ENCODE results near the gene SMIM1. TPM values are rescaled to one million over a fixed set of nuclear protein-coding genes. Genes with fewer than 3 reads are reported as not detected.

SMIM1 gene
- total and polyA plus RNA-seq, 9 of the 15 experiments (the other 6 are each of a cell fraction or from before 2014, with no cell fraction given) = 2.3 to 125 (median 24.3) TPM

GRCh38 chr1:3746389-3746829 lies 26.1 kb upstream of the SMIM1 start:
- peak in 1 of 4 experiments; percentile 44 for DNase-seq (ENCODE audit: extremely low read depth in 1 of 4, low spot score in 3 of 4)
- no TSS peak for BruUV-seq (replicated peaks)
- Histone ChIP-seq H3K9me1 (ENCODE audit: control insufficient read depth, insufficient read depth, low read length) (peaks cover 9% of the 10 kb centered on the region), H3K9ac (ENCODE audit: insufficient read depth in 1 of 2, low read depth in 2 of 2, low read length in 2 of 2) (peak overlapping the region; percentile 69 to 95), H4K20me1 (replicated peaks; ENCODE audit: control insufficient read depth, insufficient read depth, low read length) (peaks cover 16% of the 10 kb centered on the region; the same call in 1 of the 2 replicates), H3K9me3 (replicated peaks; ENCODE audit: control insufficient read depth, insufficient read depth, low read depth, low read length) (no peaks in the 10 kb centered on the region), H3K4me2 (ENCODE audit: insufficient read depth, low read length) (peak overlapping the region; percentile 87), H3K79me2 (ENCODE audit: control insufficient read depth, insufficient read depth, low read length) (peaks cover 29% of the 10 kb centered on the region), H3K27ac (ENCODE audit: extremely low read depth, low read depth, low read length) (peak overlapping the region; percentile 47), H3K27me3 (ENCODE audit: control insufficient read depth in 2 of 2, insufficient read depth in 2 of 2, low read length in 2 of 2) (no peaks in the 10 kb centered on the region), H2AFZ (ENCODE audit: low read depth, low read length) (peak overlapping the region; percentile 51), H3K36me3 (ENCODE audit: control insufficient read depth, insufficient read depth, low read length) (peaks cover 37% of the 10 kb centered on the region; the same call in 2 of the 3 replicates), H3K4me1 (replicated peaks in 1 of 2; ENCODE audit: control insufficient read depth in 2 of 2, insufficient read depth in 2 of 2, low read length in 2 of 2) (peaks cover 35 to 61% of the 10 kb centered on the region in 2 experiments), H3K4me3 (peak overlapping the region; percentile 72)
- intact Hi-C loops (cut with micrococcal nuclease) (loop anchor here (2.0 kb wide), 1 partner anchor 28 kb away; no protein-coding TSS in a partner anchor), in situ Hi-C loops (cut with MboI) (no loop called here)
- peak; percentile 32 for ATAC-seq
- ChIA-PET POLR2A (interaction anchor here (0.9 to 1.0 kb wide), 2 partner anchors 17 to 21 kb away, joined by 3 read pairs; no protein-coding TSS in a partner anchor), CTCF (ENCODE audit: low intra/inter-chr PET ratio) (interaction anchor here (0.6 kb wide), 1 partner anchor 143 kb away, joined by 3 read pairs; no protein-coding TSS in a partner anchor)
- WGBS (ENCODE audit: insufficient coverage, low coverage, missing lambda C conversion rate) = 6% methylated on average over 35 of the region's 35 CpGs
- no peak for FAIRE-seq
- TF ChIP-seq GATAD2A (IDR thresholded peaks at IDR 0.05) (no peak), KLF16 (IDR thresholded peaks at IDR 0.05) (peak; percentile 18; the same call in 1 of the 2 replicates), MGA (IDR thresholded peaks at IDR 0.05) (peak; percentile 71; the same call in 1 of the 2 replicates), HMGN3 (IDR thresholded peaks at IDR 0.05; ENCODE audit: borderline replicate concordance, extremely low read depth, insufficient read length, low read depth, low read length) (peak; percentile 10), TEAD4 (IDR thresholded peaks at IDR 0.05; ENCODE audit: low read length) (0 out of 2 replicates have a peak, but pooled peaks have one; percentile 3), TEAD4 (CRISPR knock-in tag; IDR thresholded peaks at IDR 0.05; ENCODE audit: borderline replicate concordance) (no peak), MAZ (CRISPR knock-in tag; conservative IDR thresholded peaks at IDR 0.05 in 1 of 2, IDR thresholded peaks at IDR 0.05 in 1 of 2) (peak in 1 of 2 experiments; percentile 36; a peak in 1 of 4 replicates), POLR2G (IDR thresholded peaks at IDR 0.05; ENCODE audit: low read depth, low read length) (no peak), ZNF347 (CRISPR knock-in tag; IDR thresholded peaks at IDR 0.05; ENCODE audit: low read depth) (no peak), SIN3A (IDR thresholded peaks at IDR 0.05; ENCODE audit: borderline replicate concordance in 2 of 2, control insufficient read depth in 1 of 2, low read depth in 2 of 2, low read length in 2 of 2) (peak in 1 of 2 experiments; percentile 9; a peak in 1 of 4 replicates)
